OCI-LY1 (cell line): ENCODE measurements around the gene MYBBP1A.

ENCODE experiments used
- H2AFZ ChIP-seq: fragments of 200-600 bp; sonication (generic), shearing (Covaris generic); 2 replicates; pipeline ENCODE4 v1.6.0; 2014; ENCODE audit warnings: antibody characterized with exemption, mild to moderate bottlenecking, low read length
- H3F3A ChIP-seq: fragments of 200-600 bp; sonication (generic), shearing (Covaris generic); 2 replicates; pipeline ENCODE4 v1.6.0; 2014; ENCODE audit warnings: mild to moderate bottlenecking, antibody characterized with exemption, low read length, moderate library complexity; ENCODE audit not compliant: insufficient read depth
- H3K27ac ChIP-seq: fragments of 200-600 bp; sonication (generic); 2 replicates; pipeline ENCODE4 v1.5.1; 2014; ENCODE audit warnings: low read length, mixed run types, mild to moderate bottlenecking, low read depth; ENCODE audit not compliant: poor library complexity, severe bottlenecking
- H3K27me3 ChIP-seq: fragments of 200-600 bp; sonication (generic); 2 replicates; pipeline ENCODE4 v1.6.0; 2014; ENCODE audit warnings: antibody characterized with exemption, mild to moderate bottlenecking, low read length, moderate library complexity; ENCODE audit not compliant: insufficient read depth
- H3K36me3 ChIP-seq: fragments of 200-600 bp; sonication (generic); 2 replicates; pipeline ENCODE4 v1.6.1; 2014; ENCODE audit warnings: mild to moderate bottlenecking, antibody characterized with exemption, low read length, moderate library complexity, mixed read lengths; ENCODE audit not compliant: insufficient read depth
- H3K4me1 ChIP-seq: fragments of 200-600 bp; sonication (generic); 2 replicates; pipeline ENCODE4 v1.5.1; 2014; ENCODE audit warnings: mild to moderate bottlenecking, low read length, moderate library complexity; ENCODE audit not compliant: insufficient read depth, severe bottlenecking
- H3K4me2 ChIP-seq: fragments of 200-600 bp; sonication (generic), shearing (Covaris generic); 2 replicates; pipeline ENCODE4 v1.6.1; 2014; ENCODE audit warnings: low read length
- H3K4me3 ChIP-seq: fragments of 200-600 bp; sonication (generic); 2 replicates; pipeline ENCODE4 v1.5.1; 2014; ENCODE audit warnings: low read length, low read depth, mild to moderate bottlenecking, mixed read lengths; ENCODE audit not compliant: poor library complexity, severe bottlenecking
- H3K79me2 ChIP-seq: fragments of 200-600 bp; shearing (Covaris generic); 2 replicates; pipeline ENCODE4 v1.6.1; 2016; ENCODE audit warnings: mixed run types, low read length, mixed read lengths; ENCODE audit not compliant: insufficient read depth
- H3K9ac ChIP-seq: fragments of 200-600 bp; sonication (generic), shearing (Covaris generic); 2 replicates; pipeline ENCODE4 v1.6.1; 2014; ENCODE audit warnings: mild to moderate bottlenecking, low read length, mixed read lengths
- H3K9me2 ChIP-seq: fragments of 200-600 bp; sonication (generic), shearing (Covaris generic); 2 replicates; pipeline ENCODE4 v1.6.1; 2014; ENCODE audit warnings: low read depth, mild to moderate bottlenecking, low read length, mixed read lengths
- H3K9me3 ChIP-seq: fragments of 200-600 bp; shearing (Covaris generic); 2 replicates; pipeline ENCODE4 v1.6.1; 2014; ENCODE audit warnings: low read length, mixed read lengths
- H4K20me1 ChIP-seq: fragments of 200-600 bp; sonication (generic), shearing (Covaris generic); 2 replicates; pipeline ENCODE4 v1.6.0; 2016; ENCODE audit warnings: mild to moderate bottlenecking, low read length; ENCODE audit not compliant: insufficient read depth
- EZH2 ChIP-seq: fragments of 200-600 bp; sonication (generic), shearing (Covaris generic); IDR thresholded peaks from 2 replicates; pipeline ENCODE4 v1.8.0; 2017; ENCODE audit warnings: borderline replicate concordance, mixed run types, mild to moderate bottlenecking, antibody characterized with exemption, low read length, moderate library complexity, mixed read lengths
- TF ChIP-seq, protein P1 (sequence below): fragments of 200-600 bp; sonication (generic), shearing (Covaris generic); IDR thresholded peaks from 2 replicates; pipeline ENCODE4 v1.5.1; 2017; ENCODE audit warnings: mild to moderate bottlenecking, antibody characterized with exemption, low read length, moderate library complexity, mixed read lengths

MYBBP1A gene

DNA sequence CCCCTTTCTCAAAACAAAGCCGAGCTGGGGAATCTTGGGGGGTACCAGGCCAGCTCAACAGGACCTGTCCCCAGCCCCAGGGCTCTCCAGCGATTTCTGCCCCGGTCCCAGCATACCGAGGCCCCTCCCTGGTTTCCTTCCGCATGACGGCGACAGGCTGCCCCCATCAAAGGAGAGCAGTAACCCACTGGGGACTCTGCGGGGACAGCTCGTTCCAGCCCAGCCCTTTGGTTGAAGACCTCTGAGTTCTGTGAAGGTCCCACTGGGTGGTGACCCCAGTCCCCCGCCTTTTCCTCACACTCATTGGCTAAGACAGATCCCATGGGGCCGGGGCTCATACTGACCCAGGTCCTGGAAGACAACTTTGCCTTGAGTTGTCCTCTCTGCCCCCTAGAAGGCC lies 33.2 kb upstream of the MYBBP1A start:
- no peak overlapping the region for H3K4me2 ChIP-seq
- TF ChIP-seq EZH2: no peak
- H2AFZ ChIP-seq: no peak overlapping the region
- H3K27me3 ChIP-seq: peaks cover 20% of the 10 kb centered on the region; the same call in 1 of the 2 replicates
- no peaks in the 10 kb centered on the region for H3K9me2 ChIP-seq
- no peaks in the 10 kb centered on the region for H4K20me1 ChIP-seq
- no peaks in the 10 kb centered on the region for H3K9me3 ChIP-seq
- no peak overlapping the region for H3K27ac ChIP-seq
- no peaks in the 10 kb centered on the region for H3F3A ChIP-seq
- no peak overlapping the region for H3K9ac ChIP-seq
- H3K4me3 ChIP-seq: no peak overlapping the region
- H3K79me2 ChIP-seq: no peaks in the 10 kb centered on the region
- no peaks in the 10 kb centered on the region for H3K36me3 ChIP-seq
- no peaks in the 10 kb centered on the region for H3K4me1 ChIP-seq

DNA sequence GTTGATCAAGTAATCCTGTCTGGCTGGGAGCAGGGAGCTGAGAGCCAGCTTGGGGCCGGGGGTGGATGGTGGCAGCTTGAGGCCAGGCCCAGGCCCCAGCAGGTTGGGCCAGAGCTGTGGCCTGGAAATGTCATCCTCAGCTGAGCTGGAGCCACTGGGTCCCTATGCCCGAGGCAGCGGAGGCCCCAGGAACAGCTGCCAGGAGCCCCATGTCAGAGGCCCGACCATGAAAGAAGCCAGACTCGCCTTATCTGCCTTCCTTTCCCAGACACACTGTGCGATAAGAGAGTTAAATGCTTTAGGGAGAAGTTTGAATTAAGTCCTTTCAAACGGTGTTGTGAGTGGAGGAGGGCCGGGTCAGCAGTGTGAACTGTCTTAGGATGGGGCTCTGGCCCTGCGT lies 32.6 kb upstream of the MYBBP1A start:
- Histone ChIP-seq H3K9ac (no peak overlapping the region), H2AFZ (no peak overlapping the region), H3K27ac (no peak overlapping the region), H3K36me3 (no peaks in the 10 kb centered on the region), H3K79me2 (no peaks in the 10 kb centered on the region), H4K20me1 (no peaks in the 10 kb centered on the region), H3K9me2 (no peaks in the 10 kb centered on the region), H3K4me2 (no peak overlapping the region), H3K27me3 (peaks cover 20% of the 10 kb centered on the region; the same call in 1 of the 2 replicates), H3F3A (no peaks in the 10 kb centered on the region), H3K9me3 (no peaks in the 10 kb centered on the region), H3K4me3 (no peak overlapping the region), H3K4me1 (no peaks in the 10 kb centered on the region)
- TF ChIP-seq, protein P1, sequence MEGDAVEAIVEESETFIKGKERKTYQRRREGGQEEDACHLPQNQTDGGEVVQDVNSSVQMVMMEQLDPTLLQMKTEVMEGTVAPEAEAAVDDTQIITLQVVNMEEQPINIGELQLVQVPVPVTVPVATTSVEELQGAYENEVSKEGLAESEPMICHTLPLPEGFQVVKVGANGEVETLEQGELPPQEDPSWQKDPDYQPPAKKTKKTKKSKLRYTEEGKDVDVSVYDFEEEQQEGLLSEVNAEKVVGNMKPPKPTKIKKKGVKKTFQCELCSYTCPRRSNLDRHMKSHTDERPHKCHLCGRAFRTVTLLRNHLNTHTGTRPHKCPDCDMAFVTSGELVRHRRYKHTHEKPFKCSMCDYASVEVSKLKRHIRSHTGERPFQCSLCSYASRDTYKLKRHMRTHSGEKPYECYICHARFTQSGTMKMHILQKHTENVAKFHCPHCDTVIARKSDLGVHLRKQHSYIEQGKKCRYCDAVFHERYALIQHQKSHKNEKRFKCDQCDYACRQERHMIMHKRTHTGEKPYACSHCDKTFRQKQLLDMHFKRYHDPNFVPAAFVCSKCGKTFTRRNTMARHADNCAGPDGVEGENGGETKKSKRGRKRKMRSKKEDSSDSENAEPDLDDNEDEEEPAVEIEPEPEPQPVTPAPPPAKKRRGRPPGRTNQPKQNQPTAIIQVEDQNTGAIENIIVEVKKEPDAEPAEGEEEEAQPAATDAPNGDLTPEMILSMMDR: no peak
- TF ChIP-seq EZH2: no peak

DNA sequence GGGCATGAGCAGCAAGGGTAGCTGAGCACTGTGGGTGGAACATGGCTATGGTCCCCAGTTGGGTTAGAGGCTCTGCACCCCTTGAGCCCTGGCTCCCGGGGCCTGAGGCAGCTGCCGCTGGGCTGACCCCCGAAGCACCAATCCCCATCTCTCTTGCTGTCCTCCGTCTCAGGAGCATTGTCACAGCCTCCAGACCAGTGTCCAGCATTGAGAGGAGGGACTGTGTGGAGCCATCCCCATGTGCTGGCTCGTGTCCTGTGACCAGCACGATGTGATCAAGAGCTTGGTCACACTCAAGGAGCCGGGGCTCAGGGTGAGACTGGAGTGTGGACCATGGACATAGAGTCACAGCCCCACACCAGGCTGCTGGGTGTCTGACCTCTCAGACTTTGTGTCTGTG lies 32.0 kb upstream of the MYBBP1A start:
- no peak for TF ChIP-seq EZH2
- TF ChIP-seq, protein P1: no peak
- no peak overlapping the region for H3K4me3 ChIP-seq
- no peak overlapping the region for H3K9ac ChIP-seq
- peaks cover 20% of the 10 kb centered on the region; the same call in 1 of the 2 replicates for H3K27me3 ChIP-seq
- no peaks in the 10 kb centered on the region for H3K36me3 ChIP-seq
- H4K20me1 ChIP-seq: no peaks in the 10 kb centered on the region
- no peak overlapping the region for H3K4me2 ChIP-seq
- H3K79me2 ChIP-seq: no peaks in the 10 kb centered on the region
- H2AFZ ChIP-seq: no peak overlapping the region
- H3K9me2 ChIP-seq: no peaks in the 10 kb centered on the region
- no peaks in the 10 kb centered on the region for H3K4me1 ChIP-seq
- no peaks in the 10 kb centered on the region for H3K9me3 ChIP-seq
- no peak overlapping the region for H3K27ac ChIP-seq
- no peaks in the 10 kb centered on the region for H3F3A ChIP-seq

DNA sequence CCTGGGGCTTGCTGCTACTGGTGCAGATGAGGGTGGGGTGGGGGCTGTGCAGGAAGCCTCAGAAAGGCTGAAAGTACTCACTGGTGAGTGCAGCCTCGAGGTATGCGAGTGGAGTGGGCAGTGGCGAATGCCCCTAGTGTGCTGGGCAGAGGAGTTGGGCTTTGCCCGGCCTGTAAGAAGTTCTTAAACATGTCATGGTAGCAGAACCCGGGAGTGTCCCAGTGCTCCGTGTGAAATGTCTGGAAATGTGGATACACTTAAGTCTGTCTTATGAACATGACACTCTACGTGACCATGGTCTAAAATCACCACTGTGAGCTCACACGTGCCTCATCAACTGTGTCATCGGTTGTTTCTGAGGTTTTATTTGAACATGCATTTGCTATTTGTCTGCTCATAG lies 30.9 kb upstream of the MYBBP1A start:
- no peaks in the 10 kb centered on the region for H3K79me2 ChIP-seq
- H3K4me2 ChIP-seq: no peak overlapping the region
- H3K4me1 ChIP-seq: no peaks in the 10 kb centered on the region
- no peaks in the 10 kb centered on the region for H4K20me1 ChIP-seq
- H3K9me2 ChIP-seq: no peaks in the 10 kb centered on the region
- H3K4me3 ChIP-seq: no peak overlapping the region
- no peak for TF ChIP-seq EZH2
- TF ChIP-seq, protein P1: no peak
- no peaks in the 10 kb centered on the region for H3F3A ChIP-seq
- 0 out of 2 replicates have a peak, but pooled peaks cover 15% of the 10 kb centered on the region for H3K27me3 ChIP-seq
- no peaks in the 10 kb centered on the region for H3K9me3 ChIP-seq
- no peak overlapping the region for H3K27ac ChIP-seq
- no peaks in the 10 kb centered on the region for H3K36me3 ChIP-seq
- no peak overlapping the region for H3K9ac ChIP-seq
- no peak overlapping the region for H2AFZ ChIP-seq
